ENCODE results near the gene TEKT5.

DNA sequence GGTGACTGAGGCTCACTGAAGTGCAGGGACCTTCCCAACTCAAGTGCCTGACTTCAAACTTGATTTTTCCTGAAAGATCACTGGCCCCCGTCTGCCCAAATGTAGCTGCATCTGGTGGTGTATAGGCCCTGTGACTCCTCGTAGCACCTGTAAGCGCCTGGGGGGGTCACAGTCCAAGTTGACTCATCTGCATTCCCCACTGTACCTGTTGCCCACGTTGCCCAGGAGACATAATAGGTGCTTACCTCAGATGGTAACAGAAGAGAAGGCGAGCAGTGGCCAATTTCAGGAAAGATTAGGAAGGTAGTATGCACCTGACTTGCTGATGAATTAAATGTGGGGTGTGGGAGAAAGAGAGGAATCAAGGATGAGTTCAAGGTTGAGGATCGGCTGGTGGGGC lies 70.2 kb downstream of the TEKT5 start:
- TF ChIP-seq, protein P1, sequence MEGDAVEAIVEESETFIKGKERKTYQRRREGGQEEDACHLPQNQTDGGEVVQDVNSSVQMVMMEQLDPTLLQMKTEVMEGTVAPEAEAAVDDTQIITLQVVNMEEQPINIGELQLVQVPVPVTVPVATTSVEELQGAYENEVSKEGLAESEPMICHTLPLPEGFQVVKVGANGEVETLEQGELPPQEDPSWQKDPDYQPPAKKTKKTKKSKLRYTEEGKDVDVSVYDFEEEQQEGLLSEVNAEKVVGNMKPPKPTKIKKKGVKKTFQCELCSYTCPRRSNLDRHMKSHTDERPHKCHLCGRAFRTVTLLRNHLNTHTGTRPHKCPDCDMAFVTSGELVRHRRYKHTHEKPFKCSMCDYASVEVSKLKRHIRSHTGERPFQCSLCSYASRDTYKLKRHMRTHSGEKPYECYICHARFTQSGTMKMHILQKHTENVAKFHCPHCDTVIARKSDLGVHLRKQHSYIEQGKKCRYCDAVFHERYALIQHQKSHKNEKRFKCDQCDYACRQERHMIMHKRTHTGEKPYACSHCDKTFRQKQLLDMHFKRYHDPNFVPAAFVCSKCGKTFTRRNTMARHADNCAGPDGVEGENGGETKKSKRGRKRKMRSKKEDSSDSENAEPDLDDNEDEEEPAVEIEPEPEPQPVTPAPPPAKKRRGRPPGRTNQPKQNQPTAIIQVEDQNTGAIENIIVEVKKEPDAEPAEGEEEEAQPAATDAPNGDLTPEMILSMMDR (IDR thresholded peaks at IDR 0.05): no peak
- TF ChIP-seq POLR2A (IDR thresholded peaks at IDR 0.05): no peak

Measured in body of pancreas (tissue), 4 donors.